Umbilical cord (tissue), 2 donors: ENCODE results near the gene HMOX1. TPM values are rescaled to one million over a fixed set of nuclear protein-coding genes. Genes with fewer than 3 reads are reported as not detected.
A peak's percentile ranks its signal among the peaks of the same experiment; 100 is the strongest.

ENCODE experiments used
- DNase-seq: peaks from one replicate; pipeline ENCODE4 v3.0.0-alpha.2; 2015; ENCODE audit warnings: low spot score
- total RNA-seq: library from RNA; depleted of rRNA; stranded (reverse); fragments of >200 nt; gene quantifications from one replicate; pipeline ENCODE4 v1.2.3, GENCODE V29; 2014; ENCODE audit warnings: low replicate concordance; ENCODE audit not compliant: insufficient read depth

Gene HMOX1
- 9.6 TPM for total RNA-seq

- peak; percentile 90 for DNase-seq
These were observed at the start of gene HMOX1 for GRCh38 chr22:35380537-35381423. HMOX1 (plus strand) TSS chr22:35381096; CDS start chr22:35381174, 78 bp downstream.

GRCh38 chr22:35332278-35332677 is 48.6 kb upstream of the HMOX1 start:
- DNase-seq = no peak

GRCh38 chr22:35333220-35333619 is 47.7 kb upstream of the HMOX1 start:
- no peak for DNase-seq

GRCh38 chr22:35334004-35334403 is 46.9 kb upstream of the HMOX1 start:
- DNase-seq = no peak

GRCh38 chr22:35335468-35335867 is 45.4 kb upstream of the HMOX1 start:
- DNase-seq = no peak

GRCh38 chr22:35335936-35336781 is 44.7 kb upstream of the HMOX1 start:
- no peak for DNase-seq

GRCh38 chr22:35337932-35338331 is 43.0 kb upstream of the HMOX1 start:
- DNase-seq = no peak

GRCh38 chr22:35341090-35341874 is 39.6 kb upstream of the HMOX1 start:
- no peak for DNase-seq

GRCh38 chr22:35342390-35342789 is 38.5 kb upstream of the HMOX1 start:
- DNase-seq = no peak

GRCh38 chr22:35343664-35344550 is 37.0 kb upstream of the HMOX1 start:
- no peak for DNase-seq

GRCh38 chr22:35344956-35345690 is 35.8 kb upstream of the HMOX1 start:
- DNase-seq = no peak

- no peak for DNase-seq
These were observed 34.9 kb upstream of the HMOX1 start for GRCh38 chr22:35345808-35346505.

- no peak for DNase-seq
These were observed 34.2 kb upstream of the HMOX1 start for GRCh38 chr22:35346596-35347220.

- no peak for DNase-seq
These were observed 33.4 kb upstream of the HMOX1 start for GRCh38 chr22:35347462-35347861.

GRCh38 chr22:35348026-35348590 is 32.8 kb upstream of the HMOX1 start:
- DNase-seq = no peak

GRCh38 chr22:35348703-35349102 is 32.2 kb upstream of the HMOX1 start:
- no peak for DNase-seq

- no peak for DNase-seq
These were observed 31.6 kb upstream of the HMOX1 start for GRCh38 chr22:35349368-35349703.

- peak; percentile 81 for DNase-seq
These were observed 31.0 kb upstream of the HMOX1 start for GRCh38 chr22:35349704-35350538.
